Skin epidermis (tissue), 12 donors: ENCODE data around the gene CELSR1.

Experiments used
- H3K27ac ChIP-seq, 21 experiments: fragments of 200-600 bp; sonication (generic) in 11 of 21; one replicate each; pipeline ENCODE4 v1.5.0; 2020; ENCODE audit warnings: mild to moderate bottlenecking in 3 of 21, inconsistent platforms in 2 of 21, moderate library complexity in 2 of 21
- H3K4me3 ChIP-seq, 7 experiments: fragments of 200-600 bp; sonication (generic) in 2 of 7; one replicate each; pipeline ENCODE4 v1.5.0; 2020; ENCODE audit warnings: inconsistent platforms in 2 of 7, mild to moderate bottlenecking in 2 of 7, moderate library complexity in 1 of 7

The CELSR1 gene

DNA sequence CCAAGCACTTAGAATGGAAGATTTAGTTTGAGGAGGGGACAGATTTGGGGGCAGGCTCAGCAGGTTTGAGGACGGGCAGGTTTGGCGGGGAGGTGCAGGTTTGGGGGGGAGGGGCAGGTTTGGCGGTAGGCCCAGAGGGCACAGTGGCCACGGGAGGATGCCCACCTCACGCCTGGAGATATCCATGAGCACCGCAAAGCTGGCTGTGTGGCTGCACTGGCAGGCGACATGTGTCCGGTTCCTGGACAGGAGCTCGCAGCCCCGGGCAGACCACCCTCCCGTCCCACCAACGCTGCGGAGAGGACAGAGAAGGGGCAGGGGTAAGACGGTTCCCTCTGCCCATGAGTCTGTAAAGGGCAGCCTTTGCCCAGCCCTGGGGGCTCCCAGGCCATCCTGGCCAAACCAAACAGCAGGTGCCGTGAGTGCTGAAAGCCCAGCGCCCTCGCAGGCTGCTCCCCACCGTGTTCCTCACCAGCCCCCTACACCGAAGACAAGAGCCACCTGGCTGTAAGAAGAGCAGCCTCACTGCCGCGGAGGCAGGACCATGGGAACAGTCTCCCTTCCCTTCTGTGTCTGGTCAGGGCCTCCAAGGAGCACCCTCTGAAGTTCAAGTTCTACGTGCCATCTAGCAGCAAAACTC is 158.9 kb downstream of the CELSR1 start:
- H3K27ac ChIP-seq, result no peak overlapping the region
- no peak overlapping the region for H3K4me3 ChIP-seq

DNA sequence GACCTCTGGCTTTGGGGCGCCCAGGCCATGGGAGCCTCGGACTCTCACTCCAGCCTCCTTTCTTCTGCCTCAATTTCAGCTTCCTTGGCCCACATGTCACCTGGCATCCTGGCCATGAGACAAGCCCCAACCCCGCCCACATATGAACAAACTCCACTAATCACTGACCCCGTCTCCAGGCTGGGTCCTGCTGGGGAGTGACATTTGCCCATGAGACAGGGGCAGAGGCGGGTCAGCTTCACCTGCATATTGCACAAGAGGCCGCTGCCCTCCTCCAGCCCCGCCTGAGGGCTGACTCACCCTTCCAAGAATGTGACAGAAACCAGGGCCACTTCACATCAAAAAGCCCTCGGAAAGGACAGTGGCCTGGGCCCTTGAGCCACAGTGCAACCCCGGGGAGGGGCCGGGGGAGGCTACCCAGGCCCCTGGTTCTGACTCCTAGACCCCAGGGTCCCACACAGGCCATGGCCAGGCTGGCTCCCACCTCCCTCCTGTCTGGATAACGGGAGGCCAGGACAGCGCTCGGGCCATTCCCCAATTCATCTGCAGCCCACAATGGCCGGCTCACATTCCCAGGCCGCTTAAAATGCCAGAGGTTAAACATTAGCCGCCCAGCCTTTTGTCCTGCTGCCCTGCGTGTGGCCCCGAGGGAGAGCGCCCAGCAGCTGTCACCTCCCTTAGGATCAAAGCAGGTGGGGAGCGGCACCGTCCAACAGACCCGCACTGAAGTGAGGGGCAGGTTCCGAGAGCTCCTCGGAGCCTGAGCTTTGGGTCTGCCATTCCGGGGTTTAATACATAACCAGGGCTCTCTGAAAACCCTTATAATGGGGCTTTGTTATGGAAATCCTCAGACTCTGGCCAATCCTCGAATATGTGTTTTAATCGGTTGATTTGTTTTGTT is 159.6 kb downstream of the CELSR1 start:
- Histone ChIP-seq H3K27ac (no peak overlapping the region), H3K4me3 (no peak overlapping the region)

DNA sequence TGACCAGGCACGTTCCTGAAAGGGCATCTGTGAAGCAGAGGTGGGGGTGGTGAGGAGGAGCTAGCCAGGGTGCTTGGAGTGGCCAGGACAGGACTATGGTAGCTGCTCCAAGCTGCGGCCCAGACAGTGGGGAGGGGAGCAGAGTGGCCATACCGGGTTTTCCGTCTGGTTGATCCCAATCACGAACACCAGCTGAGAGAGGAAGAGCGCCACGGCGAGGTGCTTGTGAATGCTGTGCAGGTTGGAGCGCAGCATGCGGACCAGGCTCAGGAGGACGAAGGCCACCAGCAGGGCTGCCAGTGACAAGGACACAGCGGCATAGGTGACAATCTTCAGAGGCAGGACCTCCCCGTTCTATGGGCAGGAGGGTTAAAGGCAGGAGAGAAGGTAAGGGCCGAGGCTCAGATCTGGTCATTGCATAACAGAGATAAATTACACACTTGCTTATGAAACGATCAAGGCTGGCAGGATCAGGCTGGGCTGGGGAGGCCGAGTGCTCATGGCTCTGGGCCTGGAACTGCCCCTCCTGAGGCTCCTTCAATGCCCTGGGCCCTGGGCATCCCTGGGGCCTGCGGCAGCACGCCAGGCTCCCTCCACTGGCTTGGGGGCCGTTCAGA is 160.4 kb downstream of the CELSR1 start:
- no peak overlapping the region for H3K4me3 ChIP-seq
- H3K27ac ChIP-seq, result no peak overlapping the region

DNA sequence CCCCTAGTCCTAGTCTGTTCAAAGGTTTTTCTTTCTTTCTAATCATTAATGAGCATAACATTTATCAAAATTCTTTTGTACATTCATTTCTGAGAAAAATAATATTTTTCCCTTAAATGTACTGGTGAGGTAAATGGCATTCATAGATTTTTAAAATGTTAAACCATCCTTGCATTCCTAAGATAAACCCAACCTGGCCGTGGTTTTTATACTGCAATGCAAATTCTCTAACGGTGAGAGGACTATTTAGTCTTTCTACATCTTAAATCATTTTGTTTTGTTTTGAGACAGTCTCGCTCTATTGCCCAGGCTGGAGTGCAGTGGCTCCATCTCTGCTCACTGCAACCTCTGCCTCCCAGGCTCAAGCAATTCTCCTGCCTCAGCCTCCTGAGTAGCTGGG is 161.3 kb downstream of the CELSR1 start:
- H3K27ac ChIP-seq, result peak overlapping the region in 1 of 21 experiments; percentile 45
- no peak overlapping the region for H3K4me3 ChIP-seq

DNA sequence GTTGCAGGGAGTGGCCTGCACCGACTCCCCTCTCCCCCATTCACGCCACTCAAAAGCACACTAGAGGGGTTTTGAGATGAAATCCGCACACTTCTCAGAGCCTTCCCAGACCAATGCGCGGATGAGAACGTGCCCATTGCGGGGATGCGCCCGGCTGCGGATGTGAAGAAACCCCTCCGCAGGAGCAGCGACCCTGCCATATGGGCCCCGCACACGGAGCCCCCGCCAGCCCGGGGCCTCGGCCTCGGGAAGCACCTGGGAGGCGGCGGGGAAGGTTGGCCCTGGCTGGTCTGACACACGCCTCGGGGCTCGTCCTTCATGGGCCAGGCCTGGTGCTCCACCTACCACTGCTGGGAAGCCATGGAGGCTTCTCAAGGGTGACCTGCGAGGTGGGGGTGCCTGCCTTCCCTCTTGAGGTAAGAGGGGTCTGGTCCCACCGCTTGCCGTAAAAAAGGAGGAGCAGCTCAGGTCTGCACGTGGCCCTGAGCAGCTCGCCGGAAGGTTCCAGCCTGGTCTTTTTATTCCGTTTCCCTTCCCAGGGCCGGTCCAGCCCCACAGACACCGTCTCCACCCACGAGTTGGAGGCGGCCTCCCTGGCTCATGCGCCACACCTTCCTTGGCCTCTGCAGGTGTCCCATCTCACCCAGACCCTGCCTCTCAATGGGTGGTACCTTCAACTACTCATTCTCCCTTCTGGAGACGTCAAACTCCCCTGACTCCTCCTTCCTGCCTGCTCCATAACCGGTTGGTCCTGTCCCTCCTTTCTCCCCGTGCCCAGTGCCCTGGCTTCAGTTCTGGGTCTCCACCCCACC is 162.6 kb downstream of the CELSR1 start:
- Histone ChIP-seq H3K27ac (peak overlapping the region in 5 of 21 experiments; percentile 12 to 60 (median 28)), H3K4me3 (no peak overlapping the region)

DNA sequence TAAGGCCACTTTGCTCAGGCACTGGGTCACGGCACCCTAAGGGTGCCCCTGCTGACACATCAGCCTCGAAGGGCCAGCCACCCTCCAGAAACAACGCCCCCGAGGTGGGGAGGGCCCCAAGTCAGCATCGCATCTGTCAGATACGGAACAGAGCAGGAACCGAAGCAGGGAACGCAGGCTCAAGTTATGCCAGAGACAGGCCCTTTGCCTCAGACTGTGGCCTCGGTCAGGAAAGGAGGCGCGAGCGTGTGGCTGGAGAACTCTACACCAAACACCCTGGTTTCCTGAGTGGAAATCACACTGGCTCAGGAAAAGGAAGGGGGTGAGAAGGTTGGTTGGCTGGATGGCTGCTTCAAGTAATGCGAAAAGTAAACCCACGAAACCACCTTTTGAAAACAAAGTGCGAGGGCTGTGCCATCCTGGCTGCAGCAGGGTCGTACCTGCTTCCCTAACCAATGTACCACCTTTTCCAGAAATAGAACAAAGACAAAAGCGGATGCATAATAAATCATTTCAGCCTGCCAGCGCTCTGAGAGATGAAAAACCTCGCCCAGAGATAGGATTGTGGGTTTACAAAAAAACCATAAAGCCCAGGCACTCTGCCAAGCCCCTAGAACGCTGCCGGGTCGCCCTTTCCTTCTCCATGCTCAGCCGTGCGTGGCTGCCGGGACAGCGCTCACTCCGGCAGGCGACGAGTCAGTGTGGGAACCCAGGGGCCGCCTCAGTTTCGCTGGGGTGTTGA is 163.3 kb downstream of the CELSR1 start:
- no peak overlapping the region for H3K4me3 ChIP-seq
- H3K27ac ChIP-seq, result peak overlapping the region in 2 of 21 experiments; percentile 17 to 19

DNA sequence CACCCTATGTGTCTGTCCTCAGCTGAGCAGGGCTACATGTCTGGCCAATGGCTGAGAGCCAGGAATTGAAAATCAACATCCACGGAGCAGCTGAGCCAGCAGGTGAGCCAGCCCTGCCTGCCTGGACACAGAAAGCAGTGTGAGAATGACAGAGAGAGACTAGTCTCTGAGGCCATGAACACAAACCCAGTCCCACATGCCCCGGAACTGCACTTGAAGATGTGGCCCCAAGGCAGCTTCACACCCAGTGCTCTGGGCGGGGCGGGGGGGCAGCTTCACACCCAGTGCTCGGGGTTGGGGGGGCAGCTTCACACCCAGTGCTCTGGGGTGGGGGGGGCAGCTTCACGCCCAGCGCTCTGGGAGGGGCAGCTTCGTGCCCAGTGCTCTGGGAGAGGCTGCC is 164.3 kb downstream of the CELSR1 start:
- Histone ChIP-seq H3K4me3 (no peak overlapping the region), H3K27ac (no peak overlapping the region)

DNA sequence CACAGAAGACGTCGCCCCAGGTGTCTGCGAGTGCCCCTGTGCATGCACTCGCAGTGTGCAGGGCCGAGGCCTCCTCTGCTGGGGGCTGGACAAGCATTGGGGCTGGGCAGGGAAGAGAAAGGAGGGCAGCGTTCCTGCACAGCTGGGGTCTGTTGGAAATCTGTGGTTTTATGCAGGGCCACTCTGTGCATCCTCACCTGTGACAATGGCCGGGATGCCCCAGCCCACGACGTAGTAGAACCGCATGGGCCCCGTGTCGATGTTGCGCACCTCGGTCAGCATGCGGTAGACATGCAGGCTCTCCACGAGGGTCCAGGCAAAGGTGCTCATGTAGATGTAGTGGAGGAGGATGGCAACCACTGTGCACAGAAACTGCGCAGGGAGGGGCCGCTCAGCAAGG is 164.7 kb downstream of the CELSR1 start:
- Histone ChIP-seq H3K4me3 (no peak overlapping the region), H3K27ac (no peak overlapping the region)

DNA sequence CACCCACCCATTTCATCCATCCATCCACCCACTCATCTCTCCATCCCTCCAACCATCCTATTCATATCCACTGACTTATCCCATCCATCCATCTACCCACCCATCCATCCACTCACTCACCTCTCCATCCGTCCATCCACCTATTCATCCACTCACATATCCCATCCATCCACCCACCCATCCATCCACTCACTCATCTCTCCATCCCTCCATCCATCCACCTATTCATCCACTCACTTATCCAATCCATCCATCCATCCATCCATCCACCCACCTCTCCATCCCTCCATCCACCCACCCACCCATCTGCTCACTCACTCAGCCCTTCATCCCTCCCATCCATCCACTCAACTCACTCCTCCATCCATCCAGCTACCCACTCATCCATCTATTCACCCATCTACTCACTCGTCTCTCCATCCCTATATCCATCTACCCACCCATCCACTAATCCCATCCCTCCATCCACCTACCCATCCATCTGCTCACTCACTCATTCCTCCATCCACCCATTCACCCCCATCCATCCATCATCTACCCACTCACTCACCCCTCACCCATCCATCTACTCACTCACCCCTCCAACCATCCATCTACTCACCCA is 165.7 kb downstream of the CELSR1 start:
- Histone ChIP-seq H3K4me3 (no peak overlapping the region), H3K27ac (no peak overlapping the region)

DNA sequence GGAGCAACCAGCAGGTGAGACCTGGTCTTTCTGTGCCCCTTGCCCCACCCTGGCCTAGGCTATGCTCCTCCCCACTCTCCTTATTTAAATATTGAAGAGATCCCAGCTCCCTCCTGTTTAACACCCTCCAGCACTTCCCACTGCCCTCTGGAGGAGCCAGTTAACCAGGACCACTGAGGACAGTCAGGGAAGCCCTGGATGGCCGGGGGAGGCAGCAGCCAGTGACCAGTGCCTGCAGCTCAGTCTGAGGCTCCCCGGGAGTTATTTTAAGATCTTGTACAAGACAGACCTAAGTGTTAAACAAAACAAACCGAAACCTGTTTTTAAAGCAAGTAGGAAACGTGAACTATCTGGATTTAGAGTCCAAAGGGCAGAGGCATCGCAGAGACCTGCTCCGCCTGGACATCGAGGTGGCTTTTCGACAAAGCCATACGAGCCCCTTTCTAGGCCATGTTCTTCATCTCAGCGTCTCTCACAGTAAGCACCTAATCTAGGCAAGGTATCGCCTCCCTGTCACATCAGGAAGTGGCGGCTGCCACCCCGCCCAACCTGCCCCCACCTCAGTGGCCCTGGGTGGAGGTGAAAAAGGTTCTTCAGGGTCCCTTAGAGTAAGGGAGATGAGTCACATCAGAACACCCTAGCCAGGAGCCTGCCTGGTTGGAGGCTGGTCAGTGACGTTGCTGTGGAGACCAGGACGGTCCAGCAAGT is 166.7 kb downstream of the CELSR1 start:
- Histone ChIP-seq H3K27ac (peak overlapping the region in 4 of 21 experiments; percentile 9 to 73 (median 36)), H3K4me3 (no peak overlapping the region)

DNA sequence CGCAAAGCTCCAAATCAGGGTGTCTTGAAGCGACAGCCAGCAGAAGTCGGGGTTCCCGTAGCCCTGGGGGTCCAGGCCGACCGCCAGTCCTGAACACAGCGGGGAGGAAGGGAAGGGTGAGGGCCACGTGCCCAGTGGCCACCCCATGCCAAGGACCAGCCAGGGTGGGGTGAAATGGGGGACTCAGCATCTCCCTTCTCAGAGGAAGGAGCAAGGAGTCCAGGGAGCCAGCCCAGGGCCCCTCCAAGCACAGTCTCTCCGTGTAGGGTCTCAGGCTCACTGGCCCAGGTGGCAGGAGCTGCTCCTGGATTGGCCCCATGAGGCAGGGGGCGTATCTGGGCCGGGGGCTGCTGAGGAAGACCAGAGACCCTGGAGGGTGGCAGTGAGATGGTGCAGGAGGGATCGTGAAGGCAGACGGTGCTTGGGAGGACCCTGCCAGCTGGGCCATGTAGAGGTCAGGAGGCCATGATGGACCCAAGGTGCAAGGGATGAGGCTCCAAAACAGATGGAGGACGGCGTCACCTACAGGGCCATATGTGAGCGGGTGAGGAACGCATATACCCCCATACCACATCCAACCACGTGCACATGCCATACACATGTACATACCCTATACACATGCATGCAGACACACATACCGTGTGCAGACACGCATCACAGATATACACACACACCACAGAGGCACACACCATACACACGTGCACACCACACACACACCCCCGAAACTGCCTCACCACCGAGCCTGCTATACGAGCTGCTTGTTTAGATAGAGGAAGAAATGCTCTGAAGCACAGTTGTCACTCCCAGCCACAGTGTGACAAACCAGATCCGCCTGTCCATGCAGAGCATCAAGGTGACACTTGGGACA is 167.5 kb downstream of the CELSR1 start:
- H3K4me3 ChIP-seq, result no peak overlapping the region
- peak overlapping the region in 2 of 21 experiments; percentile 42 to 73 for H3K27ac ChIP-seq

DNA sequence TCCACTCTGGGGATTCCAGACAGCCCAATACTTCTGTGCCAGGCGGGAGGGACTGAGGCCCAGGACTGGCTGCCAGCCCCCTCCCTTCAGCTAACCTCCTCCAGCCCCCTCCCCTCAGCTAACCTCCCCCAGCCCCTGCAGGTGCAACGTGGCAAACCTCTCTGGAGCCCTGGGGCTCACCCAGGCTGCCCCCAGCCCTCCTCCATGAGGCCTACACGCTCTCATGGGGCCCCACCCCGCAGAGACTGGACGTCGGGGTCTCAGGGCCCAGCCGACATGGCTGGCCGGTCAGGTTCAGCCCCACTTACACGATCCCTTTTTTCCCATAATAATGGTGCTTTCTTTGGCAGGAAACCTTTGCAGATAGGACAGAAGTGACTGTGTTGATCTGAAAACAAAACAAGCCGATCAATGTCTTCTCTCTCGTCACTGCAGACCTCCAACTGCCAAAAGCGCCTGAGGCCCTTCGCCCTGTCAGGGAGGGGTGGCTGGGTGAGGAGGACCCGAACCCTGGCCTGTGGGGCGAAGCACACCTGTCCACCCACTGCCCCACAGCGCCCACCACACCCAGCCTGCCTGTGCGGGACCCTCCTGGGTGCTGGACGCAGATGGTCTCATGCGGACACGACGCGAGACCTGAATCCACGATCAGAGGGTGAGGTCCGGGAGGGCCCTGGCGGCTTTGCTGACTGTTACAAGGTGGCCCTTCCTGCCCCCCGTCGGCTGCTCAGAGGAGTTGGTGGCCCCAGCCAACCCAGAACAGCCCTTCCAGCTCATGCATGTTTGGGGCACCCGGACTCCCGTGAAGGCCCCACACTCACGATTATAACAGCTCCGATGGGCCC is 168.3 kb downstream of the CELSR1 start:
- Histone ChIP-seq H3K27ac (no peak overlapping the region), H3K4me3 (no peak overlapping the region)

DNA sequence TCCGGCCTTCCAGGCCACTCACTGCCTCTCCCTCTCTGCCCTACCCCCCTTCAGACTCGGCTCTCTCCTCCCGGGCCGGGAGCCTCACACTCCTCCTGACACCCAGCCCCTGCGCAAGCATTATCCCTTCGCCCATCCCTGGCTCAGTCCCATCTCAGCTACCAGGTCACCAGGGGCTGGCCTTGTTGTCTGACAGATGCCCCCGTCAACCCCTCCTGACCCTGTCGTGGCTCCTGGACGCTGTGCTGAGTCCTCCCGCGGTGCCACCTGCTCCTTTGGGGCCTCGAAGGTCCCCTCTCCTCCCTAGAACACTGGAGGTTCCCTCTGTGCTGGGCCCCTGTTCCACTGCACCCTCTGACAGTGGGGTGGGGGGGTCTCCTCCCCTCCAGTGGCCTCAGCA is 169.0 kb downstream of the CELSR1 start:
- H3K27ac ChIP-seq, result no peak overlapping the region
- no peak overlapping the region for H3K4me3 ChIP-seq

DNA sequence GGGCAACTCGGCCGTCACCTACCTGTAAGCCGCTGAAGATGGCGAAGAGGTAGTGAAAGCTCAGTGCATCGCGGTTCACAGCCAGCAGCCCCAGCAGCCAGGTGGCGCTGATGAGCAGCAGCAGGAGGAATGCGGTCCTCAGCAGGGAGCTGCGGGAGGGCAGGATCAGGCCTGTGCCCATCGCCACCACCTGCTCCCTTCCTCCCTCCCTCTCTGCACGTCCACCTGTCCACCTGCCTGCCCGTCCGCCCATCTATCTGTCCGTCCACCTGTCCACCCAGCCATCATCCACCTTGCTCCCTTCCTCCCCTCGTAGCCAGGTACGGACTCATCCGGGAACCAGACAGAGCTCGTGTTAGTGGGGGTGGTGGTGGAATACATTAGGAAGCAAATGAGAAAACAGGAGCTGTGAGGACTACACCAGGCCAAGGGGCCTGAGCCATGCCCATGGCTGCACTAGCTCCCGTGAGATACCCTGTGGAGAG is 169.7 kb downstream of the CELSR1 start:
- Histone ChIP-seq H3K27ac (peak overlapping the region in 1 of 21 experiments; percentile 22), H3K4me3 (no peak overlapping the region)

DNA sequence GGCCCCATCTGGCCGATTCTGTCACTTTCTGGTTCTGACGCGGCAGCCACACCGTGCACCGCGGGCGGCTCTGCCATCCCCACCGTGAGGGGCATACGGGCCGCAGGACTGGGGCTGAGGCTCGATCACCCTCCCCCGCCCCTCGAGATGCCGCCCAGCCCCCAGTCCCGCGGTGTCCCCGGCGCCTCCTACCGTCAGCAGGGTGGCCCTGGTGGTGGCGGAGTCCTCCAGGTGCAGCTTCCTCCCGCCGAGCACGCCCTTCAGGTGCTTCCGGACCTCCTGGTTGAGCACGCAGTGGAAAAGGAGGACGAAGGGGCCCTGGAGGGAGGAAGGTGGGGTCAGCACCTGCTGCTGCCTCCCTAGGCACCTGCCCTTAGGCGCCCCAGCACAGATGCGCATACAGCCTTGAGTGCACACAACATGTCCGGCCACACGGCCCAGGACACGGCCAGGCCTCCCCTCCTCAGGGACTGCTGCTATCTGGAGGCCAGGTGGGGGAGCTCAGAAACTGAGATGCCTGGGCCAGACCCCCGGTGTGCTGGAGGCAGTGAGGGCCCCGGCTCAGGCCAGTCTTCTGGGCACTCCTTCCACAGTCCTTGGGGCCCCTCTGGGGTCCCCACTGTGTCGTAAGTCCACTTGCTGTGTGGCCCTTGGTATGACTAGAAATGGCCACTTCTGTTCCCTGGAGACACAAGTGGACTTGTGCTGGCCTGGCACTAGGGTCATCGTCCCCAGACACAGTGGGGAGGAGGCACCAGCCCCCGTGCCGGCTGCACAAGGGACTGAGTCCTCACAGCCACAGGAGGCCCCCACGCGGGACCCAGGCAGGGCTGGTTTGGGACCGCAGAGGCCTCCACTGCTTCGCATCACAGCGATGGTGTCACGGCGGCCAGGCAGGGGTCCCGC is 170.4 kb downstream of the CELSR1 start:
- H3K4me3 ChIP-seq, result no peak overlapping the region
- peak overlapping the region in 1 of 21 experiments; percentile 22 for H3K27ac ChIP-seq
